Motor neuron (in vitro differentiated cells): ENCODE measurements around the gene CRYBB2. TPM values are rescaled to one million over a fixed set of nuclear protein-coding genes. Genes with fewer than 3 reads are reported as not detected.
"Not testable (repeated sequence)": the region's sequence is repeated elsewhere in the genome, so short reads cannot be mapped to it uniquely, and the experiment has no call there.

Experiments
- ATAC-seq, 8 experiments: fragments of 200-7000 bp; cut with Tn5 transposase; replicated peaks in 6 of 8; 2 replicates each; pipeline ENCODE4 v1.8.0; 2021; ENCODE audit warnings: mild to moderate bottlenecking in 8 of 8, moderate library complexity in 8 of 8
- H3K27ac ChIP-seq, 2 donors: fragments of 250-450 bp; sonication (Bioruptor Pico); 2 replicates each; pipeline ENCODE4 v1.9.0; 2021; ENCODE audit warnings: antibody characterized with exemption in 2 of 2, mild to moderate bottlenecking in 2 of 2, moderate library complexity in 1 of 2
- H3K4me1 ChIP-seq, 2 donors: fragments of 250-450 bp; sonication (Bioruptor Pico); replicated peaks in 1 of 2; 2 replicates each; pipeline ENCODE4 v1.6.1; 2021; ENCODE audit warnings: antibody characterized with exemption in 2 of 2, mild to moderate bottlenecking in 2 of 2, moderate library complexity in 1 of 2
- H3K4me3 ChIP-seq, 5 donors: fragments of 250-450 bp; sonication (Bioruptor Pico); 2 replicates each; pipeline ENCODE4 v1.9.0; 2021; ENCODE audit warnings: antibody characterized with exemption in 5 of 5, mild to moderate bottlenecking in 5 of 5, moderate library complexity in 4 of 5
- WGBS, 10 experiments: fragments of 450-650 bp; shearing (Covaris generic); methylation state at CpG; one replicate each; pipeline ENCODE4 v1.0.0; 2022; 5-methylcytosine and 5-hydroxymethylcytosine counted together
- in situ Hi-C, 9 experiments: fragments of 400-800 bp; cut with MboI; loops; one replicate each; pipeline ENCODE4 v1.15.0; 2021; ENCODE audit warnings: low sequenced_read_pairs in 9 of 9, low pct_unique_long_range_greater_than_20kb in 2 of 9; ENCODE audit not compliant: unreplicated experiment in 9 of 9
- total RNA-seq, 8 experiments: library from RNA; unstranded; fragments of 300-600 nt; gene quantifications; 2 replicates each; pipeline versions ENCODE4 v1.2.3 to v1.2.4, GENCODE V29; 2022

The CRYBB2 gene, protein sequence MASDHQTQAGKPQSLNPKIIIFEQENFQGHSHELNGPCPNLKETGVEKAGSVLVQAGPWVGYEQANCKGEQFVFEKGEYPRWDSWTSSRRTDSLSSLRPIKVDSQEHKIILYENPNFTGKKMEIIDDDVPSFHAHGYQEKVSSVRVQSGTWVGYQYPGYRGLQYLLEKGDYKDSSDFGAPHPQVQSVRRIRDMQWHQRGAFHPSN
- under 1 TPM in 3 of 8 experiments, not detected in 5; 0.29 to 0.64 (median 0.33) TPM for total RNA-seq

DNA sequence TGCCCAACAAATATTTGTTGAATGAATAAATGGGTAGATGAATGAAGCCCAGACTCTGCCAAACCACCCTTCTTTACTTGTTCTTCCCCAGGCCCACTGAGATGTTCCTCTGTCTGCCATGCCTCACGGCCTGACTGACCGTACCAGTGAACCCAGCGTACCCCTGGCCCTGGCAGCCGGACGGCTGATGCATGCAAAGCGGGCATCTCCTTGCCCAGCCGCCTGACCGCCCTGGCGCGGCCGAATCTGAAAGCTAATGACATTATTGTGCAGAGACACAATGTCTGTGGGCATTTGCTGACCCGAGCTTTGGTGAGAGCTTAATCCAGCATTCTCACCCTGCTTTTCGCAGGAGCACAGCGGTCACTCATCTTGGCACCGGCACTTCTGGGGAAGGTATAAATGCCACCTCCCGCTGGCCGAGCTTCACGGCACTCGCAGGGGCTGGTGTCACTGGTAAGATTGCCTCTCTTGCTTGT is at the start of gene CRYBB2:
TSS of gene CRYBB2 (plus strand) at position 429 of the 479 bp plus-strand sequence. CDS start 1,791 bp downstream, outside the sequence.
- Histone ChIP-seq H3K4me3 (no peak within 1 kb of the TSS), H3K4me1 (no peaks in the 10 kb centered on the region), H3K27ac (no peak within 1 kb of the TSS)
- ATAC-seq, result no peak
- WGBS, 10 experiments, result 40 to 100% (median 75%) methylated on average over 1 to 4 of the region's 19 CpGs; no CpG with 5 or more reads in 4 of the 10 experiments
- in situ Hi-C loops, result loop anchor here in 2 of 9 experiments (25.0 kb wide), 1 partner anchor 543 kb away; no protein-coding TSS in a partner anchor

DNA sequence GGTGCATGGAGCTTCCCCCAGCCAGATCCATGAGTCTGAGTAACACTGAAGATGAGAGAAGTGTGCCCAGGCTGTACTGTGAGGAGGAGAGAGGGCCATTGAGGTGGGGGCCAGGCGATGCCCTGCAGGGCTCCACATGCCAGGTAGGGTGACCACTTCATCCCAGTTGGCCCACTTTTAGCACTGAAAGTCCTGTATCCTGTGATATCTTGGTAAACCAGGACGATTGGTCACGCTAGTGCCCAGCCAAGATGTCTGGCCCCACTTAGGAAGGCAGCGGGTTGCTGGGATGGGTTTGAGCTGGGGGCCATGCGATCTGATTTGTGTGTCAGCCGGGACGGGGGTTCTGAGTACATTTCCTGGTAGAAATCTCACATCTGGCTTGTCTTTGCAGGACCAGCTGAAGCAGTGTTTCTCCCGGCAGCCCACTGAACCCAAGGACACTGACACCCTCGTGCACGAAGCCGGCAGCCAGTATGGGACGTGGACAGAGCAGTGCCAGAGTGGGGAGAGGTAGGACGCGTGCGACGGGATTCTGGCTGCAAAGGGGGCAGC is 48.9 kb upstream of the CRYBB2 start:
- H3K4me3 ChIP-seq, result no peak overlapping the region
- in situ Hi-C loops, result no loop called here
- 28 to 100% (median 80%) methylated on average over 2 to 6 of the region's 16 CpGs; no CpG with 5 or more reads in 3 of the 10 experiments for WGBS, 10 experiments
- H3K27ac ChIP-seq, result no peak overlapping the region
- no peaks in the 10 kb centered on the region for H3K4me1 ChIP-seq
- no peak for ATAC-seq

DNA sequence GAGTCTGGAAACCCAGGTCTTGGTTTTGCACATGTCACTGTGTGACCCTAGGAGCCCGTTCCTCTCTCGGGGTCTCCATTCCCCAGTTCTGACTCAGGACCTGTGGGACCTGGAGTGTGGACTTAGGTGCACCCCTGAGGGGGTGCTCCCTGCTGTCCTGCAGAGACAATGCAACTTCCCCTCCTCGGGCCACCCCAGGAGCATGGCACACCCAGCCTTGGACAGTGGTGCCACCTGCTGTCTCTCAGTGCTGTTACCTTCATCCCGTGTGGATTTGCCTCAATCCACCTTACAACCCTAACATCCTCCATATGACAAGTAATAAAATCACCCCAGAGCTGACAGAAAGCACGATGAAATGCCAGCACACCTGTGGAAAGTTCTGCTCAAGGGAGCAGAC is 47.3 kb upstream of the CRYBB2 start:
- Histone ChIP-seq H3K4me3 (no peak overlapping the region), H3K4me1 (no peaks in the 10 kb centered on the region), H3K27ac (no peak overlapping the region)
- WGBS, 10 experiments, result 25 to 75% (median 46%) methylated on average over 2 to 3 of the region's 5 CpGs; no CpG with 5 or more reads in 7 of the 10 experiments
- peak in 3 of 8 experiments; percentile 31 to 74 (median 49) for ATAC-seq
- in situ Hi-C loops, result no loop called here

DNA sequence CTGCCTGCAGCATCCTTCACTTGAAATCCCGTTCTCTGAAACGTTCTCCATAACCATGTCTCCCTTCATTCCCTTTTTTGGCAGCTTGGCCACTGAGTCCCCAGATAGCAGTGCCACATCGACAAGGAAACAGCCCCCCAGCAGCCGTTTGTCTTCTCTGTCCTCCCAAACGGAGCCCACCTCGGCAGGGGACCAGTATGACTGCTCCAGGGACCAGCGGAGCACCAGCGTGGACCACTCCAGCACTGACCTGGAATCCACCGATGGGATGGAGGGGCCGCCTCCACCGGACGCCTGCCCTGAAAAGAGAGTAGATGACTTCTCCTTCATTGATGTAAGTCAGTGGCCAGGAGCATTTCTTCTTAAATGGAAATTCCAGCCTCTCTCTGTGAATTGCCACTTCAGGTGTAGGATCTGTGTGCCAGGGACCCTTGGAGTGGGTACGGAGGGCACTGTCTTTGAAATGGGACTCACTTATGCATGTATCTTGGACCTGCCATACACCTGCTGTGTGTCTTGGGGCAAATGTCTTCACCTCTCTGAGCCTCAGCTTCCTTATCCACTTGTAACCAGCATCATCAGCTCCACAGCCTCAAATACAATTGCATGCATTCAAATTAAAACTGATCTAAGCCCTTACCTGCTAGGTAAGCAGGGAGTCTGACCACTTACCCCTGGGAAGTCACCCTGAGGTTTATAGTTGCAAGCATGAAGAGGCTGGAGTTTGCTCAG is 45.1 kb upstream of the CRYBB2 start:
- Histone ChIP-seq H3K4me1 (no peaks in the 10 kb centered on the region), H3K27ac (no peak overlapping the region), H3K4me3 (no peak overlapping the region)
- ATAC-seq, result no peak
- 84 to 100% (median 100%) methylated on average over 1 to 9 of the region's 13 CpGs; no CpG with 5 or more reads in 5 of the 10 experiments for WGBS, 10 experiments
- in situ Hi-C loops, result no loop called here

DNA sequence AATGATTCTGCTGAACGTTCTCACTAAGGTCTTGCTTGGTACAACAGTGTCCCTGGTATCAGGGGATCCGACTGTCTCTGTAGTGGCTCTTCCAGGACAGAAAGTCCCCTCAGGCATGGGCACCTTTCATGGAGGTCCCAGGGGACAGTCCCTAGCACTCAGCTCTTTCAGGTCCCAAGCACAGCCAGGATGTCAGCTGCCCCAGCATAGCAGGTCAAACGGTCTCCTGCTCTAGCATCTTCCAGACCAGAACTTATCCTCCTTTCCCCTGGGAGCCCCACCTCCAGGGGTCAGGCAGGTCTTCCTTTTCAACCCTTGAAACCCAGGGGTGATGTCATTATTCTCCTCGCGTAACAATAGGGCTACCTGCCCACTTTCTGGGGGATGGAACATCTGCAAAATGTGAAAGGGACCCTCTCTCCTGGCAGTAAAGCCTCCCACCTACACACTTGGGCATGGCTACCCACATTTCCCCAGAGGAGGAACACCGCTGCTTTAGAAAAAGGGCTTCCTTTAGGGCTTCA is 44.5 kb upstream of the CRYBB2 start:
- WGBS, 10 experiments, result 75 to 100% (median 95%) methylated on average over 1 to 5 of the region's 6 CpGs; no CpG with 5 or more reads in 4 of the 10 experiments
- Histone ChIP-seq H3K4me1 (no peaks in the 10 kb centered on the region), H3K27ac (no peak overlapping the region), H3K4me3 (no peak overlapping the region)
- ATAC-seq, result no peak
- in situ Hi-C loops, result loop anchor here in 1 of 9 experiments (25.0 kb wide), 1 partner anchor 238 kb away; the partner anchor contains the start of gene LHFPL7

DNA sequence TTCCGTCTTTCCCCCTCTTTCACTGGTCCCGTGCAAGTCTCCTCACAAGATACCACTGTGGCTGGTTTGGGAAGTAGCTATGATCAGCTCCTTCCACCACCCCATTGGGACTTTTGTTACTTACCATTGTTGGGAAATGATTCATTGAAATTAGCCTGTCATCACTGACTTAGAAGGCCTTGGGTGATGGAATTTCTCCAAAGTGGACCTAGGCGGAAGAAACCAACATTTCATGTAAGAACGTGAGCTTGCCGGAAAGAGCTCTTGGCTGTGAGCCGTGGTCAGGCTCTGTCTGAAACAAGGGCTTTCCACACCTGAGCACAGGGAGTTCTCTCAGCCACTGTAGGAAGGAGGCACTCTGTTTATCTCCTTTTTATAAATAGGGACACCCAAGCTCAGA is 43.3 kb upstream of the CRYBB2 start:
- in situ Hi-C loops, result loop anchor here in 1 of 9 experiments (25.0 kb wide), 1 partner anchor 239 kb away; the partner anchor contains the start of gene LHFPL7
- H3K4me1 ChIP-seq, result no peaks in the 10 kb centered on the region
- H3K4me3 ChIP-seq, result no peak overlapping the region
- ATAC-seq, result peak in 1 of 8 experiments; percentile 27
- no peak overlapping the region for H3K27ac ChIP-seq
- 60 to 91% (median 80%) methylated on average over 1 to 4 of the region's 6 CpGs; no CpG with 5 or more reads in 6 of the 10 experiments for WGBS, 10 experiments

DNA sequence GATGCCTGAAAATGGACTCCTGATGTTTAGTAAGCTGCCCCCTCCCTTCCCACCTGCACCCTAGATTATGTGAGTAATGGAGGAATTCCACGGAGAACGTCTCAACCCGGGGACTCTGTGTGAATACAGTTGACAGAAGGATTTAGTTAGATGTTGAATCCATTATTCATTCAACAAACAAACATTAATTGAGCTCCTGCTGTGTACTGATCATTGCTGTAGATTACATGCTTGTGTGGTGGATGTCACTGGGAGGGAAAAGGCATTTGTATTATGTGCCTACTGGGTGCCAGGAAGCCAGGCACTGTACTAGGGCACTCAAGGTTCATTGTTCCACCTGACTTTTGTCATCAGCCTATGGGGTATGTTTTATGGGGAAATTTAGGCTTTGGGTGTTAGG is 42.6 kb upstream of the CRYBB2 start:
- 90 to 95% methylated on average over 2 to 3 of the region's 3 CpGs; no CpG with 5 or more reads in 8 of the 10 experiments for WGBS, 10 experiments
- Histone ChIP-seq H3K4me3 (no peak overlapping the region), H3K27ac (no peak overlapping the region), H3K4me1 (no peaks in the 10 kb centered on the region)
- in situ Hi-C loops, result loop anchor here in 1 of 9 experiments (25.0 kb wide), 1 partner anchor 239 kb away; the partner anchor contains the start of gene LHFPL7
- ATAC-seq, result no peak

DNA sequence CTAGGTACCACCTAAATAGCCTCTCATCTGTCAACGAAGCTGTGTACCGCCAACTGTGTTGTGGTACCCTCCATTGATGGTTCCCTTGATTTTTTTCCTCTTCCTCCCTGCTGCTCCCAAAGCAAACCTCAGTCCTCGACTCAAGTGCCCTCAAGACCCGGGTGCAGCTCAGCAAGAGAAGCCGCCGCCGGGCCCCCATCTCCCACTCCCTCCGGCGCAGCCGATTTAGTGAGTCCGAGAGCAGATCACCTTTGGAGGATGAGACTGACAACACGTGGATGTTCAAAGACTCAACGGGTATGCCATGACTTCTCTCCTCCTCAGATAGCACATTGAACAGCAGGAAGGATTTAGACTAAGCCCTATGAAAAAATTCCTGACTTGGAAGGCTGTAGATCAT is 42.2 kb upstream of the CRYBB2 start:
- no peak overlapping the region for H3K4me3 ChIP-seq
- 20 to 100% (median 94%) methylated on average over 1 to 9 of the region's 13 CpGs; no CpG with 5 or more reads in 3 of the 10 experiments for WGBS, 10 experiments
- ATAC-seq, result no peak
- in situ Hi-C loops, result loop anchor here in 1 of 9 experiments (25.0 kb wide), 1 partner anchor 240 kb away; the partner anchor contains the start of gene LHFPL7
- no peak overlapping the region for H3K27ac ChIP-seq
- no peaks in the 10 kb centered on the region for H3K4me1 ChIP-seq

DNA sequence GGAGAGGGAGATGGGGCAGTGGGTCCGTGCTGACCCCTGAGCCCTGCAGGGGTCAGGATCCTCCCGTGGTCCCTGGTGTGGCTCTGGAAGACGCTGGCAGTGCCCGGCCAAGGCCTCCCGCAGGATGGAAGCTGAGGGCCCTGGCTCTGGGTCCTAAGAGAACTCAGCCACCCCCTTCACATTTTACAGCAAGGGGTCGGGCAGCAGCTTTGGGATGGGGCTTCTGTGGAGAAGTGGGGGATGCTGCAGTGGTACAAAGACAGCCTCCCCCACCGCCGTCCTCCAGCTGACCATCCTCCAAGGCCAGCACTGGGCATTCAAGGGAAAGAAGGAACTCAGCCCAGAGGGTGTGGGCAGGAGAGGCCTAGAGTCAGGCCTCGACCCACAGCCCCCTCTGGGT is 41.5 kb upstream of the CRYBB2 start:
- 100% methylated on average over 1 to 2 of the region's 9 CpGs; no CpG with 5 or more reads in 8 of the 10 experiments for WGBS, 10 experiments
- ATAC-seq, result peak in 1 of 8 experiments; percentile 4

DNA sequence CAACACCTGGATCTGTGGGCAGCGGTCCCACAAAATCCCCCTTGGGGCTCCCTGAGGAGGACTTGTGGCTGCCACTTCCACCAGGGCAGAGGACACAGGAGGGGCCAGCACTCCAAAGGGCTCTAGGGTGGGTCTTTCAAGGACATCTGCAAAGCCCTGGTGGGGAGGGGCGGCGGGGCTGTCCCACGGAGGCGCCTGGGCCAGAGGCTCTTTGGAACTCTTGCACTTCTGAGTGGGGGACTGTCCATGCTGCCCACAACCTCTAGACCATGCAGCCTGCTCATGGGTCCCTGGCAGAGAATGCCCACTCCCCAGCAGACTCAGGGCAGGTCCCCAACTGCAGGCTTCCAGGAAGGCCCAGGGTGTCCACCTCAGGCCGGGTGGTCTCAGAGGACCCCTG is 41.1 kb upstream of the CRYBB2 start:
- H3K4me1 ChIP-seq, H3K27ac ChIP-seq, H3K4me3 ChIP-seq: not testable (repeated sequence)
- in situ Hi-C loops, result loop anchor here in 1 of 9 experiments (25.0 kb wide), 1 partner anchor 241 kb away; the partner anchor contains the start of gene LHFPL7
- peak in 4 of 8 experiments; percentile 26 to 54 (median 38) for ATAC-seq
- 80% methylated on average over 1 of the region's 6 CpGs; no CpG with 5 or more reads in 9 of the 10 experiments for WGBS, 10 experiments

More for the DNA sequence above, 41.5 kb upstream of the CRYBB2 start:
- H3K4me3 ChIP-seq, result no peak overlapping the region
- no peak overlapping the region for H3K27ac ChIP-seq
- in situ Hi-C loops, result loop anchor here in 1 of 9 experiments (25.0 kb wide), 1 partner anchor 241 kb away; the partner anchor contains the start of gene LHFPL7
- no peaks in the 10 kb centered on the region for H3K4me1 ChIP-seq

DNA sequence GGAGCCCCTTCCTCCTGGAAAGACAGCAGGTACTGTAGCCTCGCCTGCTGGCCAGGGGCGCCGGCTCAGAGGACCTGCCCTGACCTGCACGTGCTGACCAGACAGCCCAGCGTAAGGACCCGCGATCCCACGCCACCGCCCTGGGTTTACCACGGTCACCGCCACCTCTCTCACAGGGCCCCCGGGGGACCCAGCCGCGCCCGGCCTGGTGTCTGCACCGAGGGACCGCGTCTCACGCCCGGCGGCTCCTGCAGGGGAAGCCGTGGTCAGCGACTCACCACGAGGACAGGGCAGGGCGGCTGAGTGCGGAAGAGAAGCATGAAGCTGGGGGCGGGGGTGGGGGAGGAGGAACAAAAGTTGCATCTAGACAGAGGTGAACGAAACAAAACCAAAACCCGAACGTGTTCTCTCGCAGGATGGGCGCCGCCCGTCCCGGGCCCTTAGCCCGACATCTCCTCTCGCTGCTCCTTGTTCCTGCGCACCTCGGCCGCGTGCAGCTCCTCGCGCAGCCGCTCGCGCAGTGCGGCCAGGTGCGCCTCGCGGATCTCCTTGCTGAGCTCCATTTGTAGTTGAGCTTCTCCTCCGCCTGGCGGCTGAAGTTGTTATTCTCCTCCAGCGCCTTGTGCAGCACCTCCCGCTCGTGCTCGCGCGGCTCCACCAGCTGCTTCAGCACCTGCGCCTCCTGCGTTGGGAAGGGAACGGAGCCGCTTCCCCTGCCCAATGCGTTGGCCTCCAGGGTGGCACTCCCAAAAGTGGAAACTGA is 40.4 kb upstream of the CRYBB2 start:
- peak in 4 of 8 experiments; percentile 17 to 67 (median 36) for ATAC-seq
- not testable (repeated sequence) for H3K27ac ChIP-seq, H3K4me3 ChIP-seq, H3K4me1 ChIP-seq
- in situ Hi-C loops, result loop anchor here in 1 of 9 experiments (25.0 kb wide), 1 partner anchor 242 kb away; the partner anchor contains the start of gene LHFPL7
- WGBS, 10 experiments, result 47 to 98% (median 86%) methylated on average over 4 to 10 of the region's 63 CpGs; no CpG with 5 or more reads in 4 of the 10 experiments
